Naive thymus-derived CD8-positive, alpha-beta T cell (primary cell): Measurements from ENCODE around the gene TNFRSF6B. TPM values are rescaled to one million over a fixed set of nuclear protein-coding genes. Genes with fewer than 3 reads are reported as not detected.

ENCODE experiments used
- ATAC-seq, 2 donors: fragments of 150-1000 bp; cut with Tn5 transposase in 1 of 2; sonication (Bioruptor Pico), chemical (Tn5 transposase) in 1 of 2; 1 replicate in 1 of 2; 2 replicates in 1 of 2; pipeline ENCODE4 v1.10.0; 2021; ENCODE audit warnings: mild to moderate bottlenecking in 2 of 2, moderate library complexity in 2 of 2
- POLR2A ChIA-PET: fragments of 350-600 bp; sonication (Branson Sonifier 250); formaldehyde crosslinking; loops from one replicate; lab custom pipeline; 2021; ENCODE audit warnings: antibody characterized with exemption; lab: Charles Lee
- DNase-seq, 10 donors: peaks; one replicate each; pipeline versions ENCODE4 v3.0.0 to v3.0.0-alpha.2; 2020 to 2022
- H3K27ac Mint-ChIP-seq, 10 donors: one replicate each; pipeline ENCODE4 v1.8.0; 2020 to 2022; ENCODE audit warnings: mild to moderate bottlenecking in 10 of 10, mixed read lengths in 10 of 10, moderate library complexity in 4 of 10, inconsistent platforms in 1 of 10
- H3K27me3 Mint-ChIP-seq, 5 donors: one replicate each; pipeline ENCODE4 v1.8.0; 2021 to 2022; ENCODE audit warnings: mixed read lengths in 5 of 5
- H3K36me3 Mint-ChIP-seq, 3 donors: one replicate each; pipeline ENCODE4 v1.8.0; 2020 to 2022; ENCODE audit warnings: mixed read lengths in 3 of 3, mild to moderate bottlenecking in 2 of 3, inconsistent platforms in 1 of 3
- H3K4me1 Mint-ChIP-seq, 4 donors: one replicate each; pipeline ENCODE4 v1.8.0; 2021 to 2022; ENCODE audit warnings: mixed read lengths in 4 of 4
- H3K4me3 Mint-ChIP-seq, 10 donors: one replicate each; pipeline ENCODE4 v1.8.0; 2020 to 2022; ENCODE audit warnings: mild to moderate bottlenecking in 10 of 10, mixed read lengths in 10 of 10, moderate library complexity in 6 of 10, inconsistent platforms in 1 of 10
- H3K9me3 Mint-ChIP-seq, 9 donors: one replicate each; pipeline ENCODE4 v1.8.0; 2020 to 2022; ENCODE audit warnings: mixed read lengths in 9 of 9, mild to moderate bottlenecking in 3 of 9, inconsistent platforms in 1 of 9, moderate library complexity in 1 of 9
- polyA plus RNA-seq, 3 donors: library from polyadenylated mRNA; unstranded; fragments of 300-500 nt; fragmentation: Illumina TruSeq; gene quantifications; one replicate each; pipeline ENCODE4 v1.2.3, GENCODE V29; 2021
- total RNA-seq, 8 experiments: library from RNA in 2 of 8; stranded (reverse) in 2 of 8; gene quantifications; one replicate each; pipeline ENCODE4 v1.2.3 and lab custom pipeline; 2021 to 2026

The TNFRSF6B gene
- total and polyA plus RNA-seq, 5 experiments from 2014 or later, result 0.22 to 1.1 (median 0.90) TPM; not detected in 1

DNA sequence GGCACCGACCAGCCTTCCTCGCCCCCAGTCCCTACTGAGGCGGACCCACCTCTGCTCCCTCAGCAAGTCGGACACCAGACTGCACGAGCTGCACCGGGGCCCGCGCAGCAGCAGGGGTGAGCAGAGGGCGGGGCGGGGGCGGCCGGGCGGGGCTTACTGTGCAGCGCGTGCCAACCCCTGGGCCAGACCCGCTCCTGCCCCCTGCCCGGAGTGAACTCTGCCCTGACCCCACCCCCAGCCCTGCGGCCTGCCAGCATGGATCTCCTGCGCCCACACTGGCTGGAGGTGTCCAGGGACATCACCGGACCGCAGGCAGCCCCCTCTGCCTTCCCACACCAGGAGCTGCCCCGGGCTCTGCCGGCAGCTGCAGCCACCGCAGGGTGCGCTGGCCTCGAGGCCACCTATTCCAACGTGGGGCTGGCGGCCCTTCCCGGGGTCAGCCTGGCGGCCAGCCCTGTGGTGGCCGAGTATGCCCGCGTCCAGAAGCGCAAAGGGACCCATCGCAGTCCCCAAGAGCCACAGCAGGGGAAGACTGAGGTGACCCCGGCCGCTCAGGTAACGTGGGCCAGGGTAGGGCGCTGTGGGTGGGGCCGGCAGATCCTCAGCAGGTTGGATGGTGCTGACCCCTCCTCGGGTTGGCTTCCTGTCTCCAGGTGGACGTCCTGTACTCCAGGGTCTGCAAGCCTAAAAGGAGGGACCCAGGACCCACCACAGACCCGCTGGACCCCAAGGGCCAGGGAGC is 41.7 kb downstream of the TNFRSF6B start:
- Mint-ChIP-seq H3K27me3 (no peaks in the 10 kb centered on the region), H3K27ac (peak overlapping the region in 5 of 10 donors; percentile 27 to 67 (median 41)), H3K4me3 (peak overlapping the region; percentile 14 to 95 (median 60)), H3K4me1 (peaks cover 17 to 30% (median 29%) of the 10 kb centered on the region in 4 donors), H3K36me3 (peaks cover 0 to 17% (median 0%) of the 10 kb centered on the region in 3 donors), H3K9me3 (no peaks in the 10 kb centered on the region)
- POLR2A ChIA-PET, result interaction anchor here (0.9 to 10.0 kb wide), 15 partner anchors 10 to 215 kb away, joined by 3 to 162 read pairs (median 10); partner anchors contain the start of genes ARFRP1, GMEB2, STMN3 and TPD52L2
- ATAC-seq, result peak in 1 of 2 donors; percentile 12
- peak in 7 of 10 donors; percentile 22 to 64 (median 53) for DNase-seq

DNA sequence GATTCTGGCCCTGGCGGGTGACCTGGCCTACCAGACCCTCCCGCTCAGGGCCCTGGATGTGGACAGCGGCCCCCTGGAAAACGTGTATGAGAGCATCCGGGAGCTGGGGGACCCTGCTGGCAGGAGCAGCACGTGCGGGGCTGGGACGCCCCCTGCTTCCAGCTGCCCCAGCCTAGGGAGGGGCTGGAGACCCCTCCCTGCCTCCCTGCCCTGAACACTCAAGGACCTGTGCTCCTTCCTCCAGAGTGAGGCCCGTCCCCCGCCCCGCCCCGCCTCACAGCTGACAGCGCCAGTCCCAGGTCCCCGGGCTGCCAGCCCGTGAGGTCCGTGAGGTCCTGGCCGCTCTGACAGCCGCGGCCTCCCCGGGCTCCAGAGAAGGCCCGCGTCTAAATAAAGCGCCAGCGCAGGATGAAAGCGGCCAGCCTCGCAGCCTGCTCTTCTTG is 42.3 kb downstream of the TNFRSF6B start:
- Mint-ChIP-seq H3K9me3 (no peaks in the 10 kb centered on the region), H3K27me3 (no peaks in the 10 kb centered on the region), H3K27ac (peak overlapping the region in 5 of 10 donors; percentile 27 to 67 (median 52)), H3K4me3 (peak overlapping the region in 9 of 10 donors; percentile 14 to 95 (median 66)), H3K36me3 (peaks cover 0 to 18% (median 0%) of the 10 kb centered on the region in 3 donors), H3K4me1 (peaks cover 17 to 27% (median 25%) of the 10 kb centered on the region in 4 donors)
- ATAC-seq, result no peak
- POLR2A ChIA-PET, result interaction anchor here (0.6 to 10.0 kb wide), 15 partner anchors 11 to 324 kb away, joined by 3 to 162 read pairs (median 6); partner anchors contain the start of genes ARFRP1, GMEB2, STMN3 and TCEA2
- peak in 6 of 10 donors; percentile 26 to 53 (median 45) for DNase-seq

- Mint-ChIP-seq H3K27ac (peak within 1 kb of the TSS in 5 of 10 donors; percentile 27 to 67 (median 52)), H3K4me3 (peak within 1 kb of the TSS; percentile 36 to 95 (median 66)), H3K36me3 (peaks cover 0 to 15% (median 0%) of the 10 kb centered on the region in 3 donors), H3K9me3 (no peaks in the 10 kb centered on the region), H3K27me3 (no peaks in the 10 kb centered on the region), H3K4me1 (peaks cover 12 to 21% (median 19%) of the 10 kb centered on the region in 4 donors)
- ATAC-seq, result peak; percentile 15 to 25
- DNase-seq, result peak; percentile 50 to 80 (median 68)
- POLR2A ChIA-PET, result interaction anchor here (0.6 to 10.0 kb wide), 15 partner anchors 11 to 323 kb away, joined by 3 to 162 read pairs (median 6); partner anchors contain the start of genes ARFRP1, GMEB2, STMN3 and TCEA2
Measured at GRCh38 chr20:63739130-63740069, 42.9 kb downstream of the TNFRSF6B start, which contains the start of gene SLC2A4RG. Gene SLC2A4RG (plus strand): TSS chr20:63739776. CDS start chr20:63739913, 137 bp downstream.

- H3K4me1 Mint-ChIP-seq, result peaks cover 12 to 19% (median 16%) of the 10 kb centered on the region in 4 donors
- no peaks in the 10 kb centered on the region for H3K9me3 Mint-ChIP-seq
- H3K27me3 Mint-ChIP-seq, result no peaks in the 10 kb centered on the region
- peak; percentile 33 to 79 (median 60) for DNase-seq
- H3K27ac Mint-ChIP-seq, result peak overlapping the region in 5 of 10 donors; percentile 27 to 67 (median 46)
- H3K36me3 Mint-ChIP-seq, result peaks cover 0 to 15% (median 0%) of the 10 kb centered on the region in 3 donors
- peak overlapping the region; percentile 36 to 85 (median 60) for H3K4me3 Mint-ChIP-seq
- POLR2A ChIA-PET, result interaction anchor here (0.6 to 10.0 kb wide), 10 partner anchors 9 to 946 kb away, joined by 3 to 137 read pairs (median 4); partner anchors contain the start of genes ARFRP1, GMEB2, RTEL1 and ZGPAT
- ATAC-seq, result peak; percentile 3 to 4
Measured at GRCh38 chr20:63740070-63740626, 43.7 kb downstream of the TNFRSF6B start.

DNA sequence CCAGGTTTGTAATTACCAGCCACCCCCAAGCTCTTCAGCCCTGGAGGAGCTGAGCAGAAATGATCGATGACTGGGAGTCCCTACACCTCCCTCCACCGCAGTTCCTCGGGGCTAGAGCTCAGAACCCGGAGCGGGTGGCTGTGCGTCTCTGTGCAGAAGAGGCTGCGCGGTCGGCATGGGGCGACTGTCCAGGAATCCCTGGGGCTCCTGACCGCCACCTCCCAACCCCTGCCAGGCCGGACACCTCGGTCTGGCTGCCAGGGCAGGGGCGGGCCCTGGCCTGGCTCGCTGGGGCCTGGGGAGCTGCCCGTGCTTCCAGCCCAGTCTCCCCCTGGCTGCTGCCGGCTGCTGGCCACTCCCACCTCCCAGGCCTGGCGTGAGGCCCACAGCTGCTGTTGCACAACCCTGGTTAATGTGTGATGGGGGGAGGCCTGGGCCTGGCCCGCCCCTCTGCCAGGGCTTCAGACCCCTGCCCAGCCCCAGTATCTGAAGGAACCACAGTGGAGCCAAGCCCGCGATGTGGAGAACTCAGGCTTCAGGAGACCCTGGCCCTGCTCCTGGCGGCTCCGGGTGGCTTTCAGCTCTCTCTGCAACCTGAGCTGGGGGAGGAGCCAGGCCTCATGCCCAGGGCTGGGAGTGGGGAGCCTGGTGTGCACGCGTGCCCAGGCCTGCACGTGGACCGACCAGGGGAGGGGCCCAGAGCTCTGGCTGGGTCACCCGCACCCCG is 44.3 kb downstream of the TNFRSF6B start:
- peaks cover 6 to 14% (median 11%) of the 10 kb centered on the region in 4 donors for H3K4me1 Mint-ChIP-seq
- POLR2A ChIA-PET, result interaction anchor here (0.5 to 10.0 kb wide), 16 partner anchors 10 to 946 kb away, joined by 3 to 137 read pairs (median 4); partner anchors contain the start of genes ARFRP1, GMEB2, RTEL1 and ZGPAT
- no peaks in the 10 kb centered on the region for H3K9me3 Mint-ChIP-seq
- H3K36me3 Mint-ChIP-seq, result peaks cover 0 to 15% (median 0%) of the 10 kb centered on the region in 3 donors
- DNase-seq, result peak in 6 of 10 donors; percentile 30 to 62 (median 48)
- H3K4me3 Mint-ChIP-seq, result peak overlapping the region; percentile 36 to 85 (median 65)
- H3K27ac Mint-ChIP-seq, result peak overlapping the region in 6 of 10 donors; percentile 17 to 68 (median 48)
- peak; percentile 7 to 19 for ATAC-seq
- no peaks in the 10 kb centered on the region for H3K27me3 Mint-ChIP-seq

GRCh38 chr20:63741354-63741675 is 44.9 kb downstream of the TNFRSF6B start:
- H3K9me3 Mint-ChIP-seq, result no peaks in the 10 kb centered on the region
- ATAC-seq (no peak), DNase-seq (no peak)
- H3K4me3 Mint-ChIP-seq, result peak overlapping the region in 9 of 10 donors; percentile 7 to 81 (median 65)
- H3K27me3 Mint-ChIP-seq, result no peaks in the 10 kb centered on the region
- POLR2A ChIA-PET, result interaction anchor here (0.5 to 10.0 kb wide), 10 partner anchors 9 to 383 kb away, joined by 3 to 137 read pairs (median 4); partner anchors contain the start of genes ARFRP1, RTEL1 and ZGPAT
- peaks cover under 1 to 10% (median 6%) of the 10 kb centered on the region in 4 donors for H3K4me1 Mint-ChIP-seq
- peaks cover 0 to 11% (median 0%) of the 10 kb centered on the region in 3 donors for H3K36me3 Mint-ChIP-seq
- H3K27ac Mint-ChIP-seq, result peak overlapping the region in 4 of 10 donors; percentile 17 to 74 (median 67)

DNA sequence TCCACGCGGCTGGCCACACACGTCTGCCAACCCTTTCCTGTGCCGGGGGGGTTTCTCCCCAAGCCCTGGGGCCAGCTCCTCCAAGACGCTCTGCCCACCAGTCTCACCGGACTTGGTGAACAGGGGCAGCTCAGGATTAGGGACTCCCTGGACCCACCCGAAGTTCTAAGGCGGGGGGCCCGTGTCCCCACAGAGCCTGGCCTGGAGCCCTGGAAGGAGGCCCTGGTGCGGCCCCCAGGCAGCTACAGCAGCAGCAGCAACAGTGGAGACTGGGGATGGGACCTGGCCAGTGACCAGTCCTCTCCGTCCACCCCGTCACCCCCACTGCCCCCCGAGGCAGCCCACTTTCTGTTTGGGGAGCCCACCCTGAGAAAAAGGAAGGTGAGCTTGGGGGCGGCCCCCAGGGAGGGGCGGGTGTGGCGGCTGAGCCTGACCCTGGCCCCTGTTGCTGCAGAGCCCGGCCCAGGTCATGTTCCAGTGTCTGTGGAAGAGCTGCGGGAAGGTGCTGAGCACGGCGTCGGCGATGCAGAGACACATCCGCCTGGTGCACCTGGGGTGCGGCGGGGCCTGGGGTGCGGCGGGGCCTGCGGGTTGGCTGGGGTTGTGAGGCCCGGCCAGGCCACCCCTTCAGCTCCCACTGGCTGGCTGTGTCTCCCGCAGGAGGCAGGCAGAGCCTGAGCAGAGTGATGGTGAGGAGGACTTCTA is 45.4 kb downstream of the TNFRSF6B start:
- H3K4me1 Mint-ChIP-seq, result peaks cover 0 to 6% (median 3%) of the 10 kb centered on the region in 4 donors
- peak overlapping the region in 2 of 10 donors; percentile 28 to 66 for H3K27ac Mint-ChIP-seq
- POLR2A ChIA-PET, result interaction anchor here (0.5 to 10.0 kb wide), 8 partner anchors 9 to 382 kb away, joined by 3 to 137 read pairs (median 4); partner anchors contain the start of genes ARFRP1 and ZGPAT
- peaks cover 0 to 11% (median 0%) of the 10 kb centered on the region in 3 donors for H3K36me3 Mint-ChIP-seq
- DNase-seq (no peak), ATAC-seq (no peak)
- no peaks in the 10 kb centered on the region for H3K9me3 Mint-ChIP-seq
- no peaks in the 10 kb centered on the region for H3K27me3 Mint-ChIP-seq
- peak overlapping the region; percentile 7 to 81 (median 64) for H3K4me3 Mint-ChIP-seq

DNA sequence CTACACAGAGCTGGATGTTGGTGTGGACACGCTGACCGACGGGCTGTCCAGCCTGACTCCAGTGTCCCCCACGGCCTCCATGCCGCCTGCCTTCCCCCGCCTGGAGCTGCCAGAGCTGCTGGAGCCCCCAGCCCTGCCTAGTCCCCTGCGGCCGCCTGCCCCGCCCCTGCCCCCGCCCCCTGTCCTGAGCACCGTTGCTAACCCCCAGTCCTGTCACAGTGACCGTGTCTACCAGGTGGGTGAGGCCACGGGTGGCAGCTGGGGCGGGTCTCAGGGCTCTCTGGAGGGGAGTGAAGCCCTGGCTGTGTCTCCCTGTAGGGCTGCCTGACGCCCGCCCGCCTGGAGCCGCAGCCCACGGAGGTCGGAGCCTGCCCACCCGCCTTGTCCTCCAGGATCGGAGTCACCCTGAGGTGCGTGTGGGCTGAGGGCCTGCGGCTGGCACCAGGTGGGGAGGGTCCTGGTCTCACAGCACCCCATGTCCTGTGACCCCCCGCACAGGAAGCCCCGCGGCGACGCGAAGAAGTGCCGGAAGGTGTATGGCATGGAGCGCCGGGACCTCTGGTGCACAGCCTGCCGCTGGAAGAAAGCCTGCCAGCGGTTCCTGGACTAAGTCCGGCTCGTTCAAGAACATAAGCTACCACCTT is 46.1 kb downstream of the TNFRSF6B start:
- Mint-ChIP-seq H3K9me3 (no peaks in the 10 kb centered on the region), H3K4me1 (peaks cover 0 to 6% (median 1%) of the 10 kb centered on the region in 4 donors), H3K4me3 (no peak overlapping the region), H3K36me3 (peaks cover 0 to 11% (median 0%) of the 10 kb centered on the region in 3 donors), H3K27ac (no peak overlapping the region), H3K27me3 (no peaks in the 10 kb centered on the region)
- POLR2A ChIA-PET, result interaction anchor here (0.5 to 10.0 kb wide), 6 partner anchors 8 to 387 kb away, joined by 3 to 137 read pairs (median 4); partner anchors contain the start of genes ARFRP1 and ZGPAT
- no peak for DNase-seq
- no peak for ATAC-seq

- Mint-ChIP-seq H3K4me1 (peaks cover under 1 to 9% (median 2%) of the 10 kb centered on the region in 4 donors), H3K4me3 (peak overlapping the region in 1 of 10 donors; percentile 36), H3K27ac (peak overlapping the region in 4 of 10 donors; percentile 18 to 79 (median 36)), H3K9me3 (no peaks in the 10 kb centered on the region), H3K27me3 (no peaks in the 10 kb centered on the region), H3K36me3 (peaks cover 0 to 11% (median 0%) of the 10 kb centered on the region in 3 donors)
- ATAC-seq, result no peak
- no peak for DNase-seq
- POLR2A ChIA-PET, result interaction anchor here (0.5 to 10.0 kb wide), 7 partner anchors 7 to 386 kb away, joined by 3 to 137 read pairs (median 3); partner anchors contain the start of genes ARFRP1 and ZGPAT
Measured at GRCh38 chr20:63743210-63743970, 46.9 kb downstream of the TNFRSF6B start.
